HG02973 (cell line): ENCODE results near the gene UCP2.
"Not testable (repeated sequence)": the region's sequence is repeated elsewhere in the genome, so short reads cannot be mapped to it uniquely, and the experiment has no call there.

ENCODE experiments used
- ATAC-seq: cut with Tn5 transposase; IDR thresholded peaks from one replicate; pipeline ENCODE4 v1.9.1; 2021; ENCODE audit warnings: moderate library complexity; ENCODE audit not compliant: unreplicated experiment

UCP2 gene

DNA sequence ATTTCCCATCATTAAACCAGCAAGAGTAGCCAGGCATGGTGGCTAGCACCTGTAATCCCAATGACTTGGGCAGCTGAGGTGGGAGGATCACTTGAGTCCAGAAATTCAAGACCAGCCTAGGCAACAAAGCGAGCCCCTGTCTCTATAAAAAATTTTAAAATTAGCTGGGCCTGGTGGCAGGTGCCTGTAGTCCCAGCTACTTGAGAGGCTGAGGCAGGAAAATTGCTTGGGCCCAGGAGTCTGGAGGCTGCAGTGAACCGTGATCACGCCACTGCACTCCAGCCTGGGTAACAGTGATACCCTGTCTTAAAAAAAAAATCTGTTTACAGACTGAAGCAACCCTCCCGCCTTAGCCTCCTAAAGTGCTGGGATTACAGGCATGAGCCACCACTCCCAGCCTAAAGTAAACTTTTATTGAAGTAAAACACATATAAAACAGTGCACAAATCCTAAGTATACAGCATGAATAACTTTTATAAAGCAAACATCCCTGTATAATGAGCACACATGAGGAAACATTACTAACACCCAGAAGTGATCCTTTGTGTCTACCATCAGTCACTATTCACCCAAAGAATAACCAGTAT, 13.6 kb upstream of the UCP2 start:
- no peak for ATAC-seq

DNA sequence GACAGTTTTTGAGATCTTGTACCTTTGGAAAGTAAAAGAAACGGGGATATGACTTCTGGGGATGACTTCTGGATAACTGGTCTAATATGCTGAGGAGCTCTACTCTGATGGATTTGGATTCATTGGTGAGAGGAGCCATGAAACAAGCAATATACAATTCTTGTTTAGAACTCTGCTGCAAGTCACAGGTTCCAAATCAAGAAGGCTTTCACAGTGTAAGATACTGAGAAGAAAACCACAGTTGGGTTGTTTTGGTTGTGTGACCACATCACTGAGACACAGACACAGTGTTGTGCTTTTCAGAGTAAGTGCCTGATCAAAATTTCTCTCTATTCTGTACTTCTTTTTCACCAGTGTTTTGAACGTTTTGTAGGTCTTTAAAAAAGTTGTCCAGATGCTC, 13.1 kb upstream of the UCP2 start:
- ATAC-seq: peak; percentile 47

DNA sequence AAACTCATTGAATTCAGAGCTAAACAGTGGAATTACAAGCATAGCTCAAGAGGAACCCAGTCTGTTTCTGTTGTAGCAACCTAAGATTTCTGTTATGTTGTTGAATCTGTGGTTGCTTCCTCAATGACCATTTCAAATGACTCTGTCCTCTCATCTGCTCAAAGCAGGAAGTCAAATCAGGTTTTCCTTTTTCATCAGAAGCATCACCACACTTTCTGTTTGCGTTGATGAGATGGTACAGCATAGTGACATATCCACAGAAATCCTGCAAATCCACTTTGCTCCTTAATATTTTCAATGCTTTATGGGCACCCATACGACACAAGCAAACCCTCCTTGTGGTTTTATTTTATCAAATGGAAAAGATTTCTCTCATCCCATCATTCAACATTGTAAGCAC, 12.6 kb upstream of the UCP2 start:
- peak; percentile 45 for ATAC-seq

DNA sequence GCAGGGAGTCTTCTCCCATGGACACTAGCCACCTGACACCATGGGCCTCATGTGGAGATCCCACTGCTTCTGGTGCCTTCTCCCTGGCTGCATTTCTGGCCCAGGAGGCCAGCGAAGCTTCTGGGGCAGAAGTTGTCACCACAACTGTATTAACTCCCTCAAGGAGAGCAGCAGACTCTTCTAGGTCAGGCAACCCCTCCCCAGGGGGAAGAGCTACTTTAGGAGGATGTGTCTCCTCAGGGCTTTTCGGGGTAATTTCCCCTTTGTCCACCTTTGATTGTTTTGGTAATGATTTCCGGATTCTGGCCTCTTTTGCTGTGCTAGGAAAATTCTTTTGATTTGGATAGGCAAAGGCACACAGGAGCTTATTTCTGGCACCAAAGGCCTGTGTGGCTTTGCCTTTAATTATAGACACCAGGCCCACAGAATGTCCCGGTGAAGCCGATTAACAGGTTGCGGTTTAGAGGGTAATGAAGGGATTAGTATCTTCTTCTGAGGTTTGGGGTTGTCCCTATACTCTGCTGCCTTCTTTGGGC, 8.9 kb upstream of the UCP2 start:
- no peak for ATAC-seq

DNA sequence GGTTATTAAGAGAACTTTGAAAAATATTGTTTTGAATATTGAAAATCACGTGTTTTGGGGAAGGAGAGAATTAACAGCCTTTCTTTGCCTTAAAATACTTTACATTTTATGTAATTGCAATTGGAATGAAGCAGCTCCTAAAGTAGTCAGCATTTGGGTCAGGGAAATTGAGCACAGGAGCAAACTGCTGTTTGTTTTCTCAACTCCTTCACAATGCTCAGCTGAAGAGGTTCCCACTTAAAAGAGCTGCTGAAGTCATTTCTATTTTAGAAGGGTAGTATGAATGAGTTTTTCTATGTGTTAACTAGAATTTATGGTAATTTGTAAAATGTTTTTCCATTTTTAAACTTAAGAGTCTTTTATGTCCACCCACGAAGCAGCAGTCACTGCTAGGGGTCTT, 8.1 kb upstream of the UCP2 start:
- ATAC-seq: no peak

DNA sequence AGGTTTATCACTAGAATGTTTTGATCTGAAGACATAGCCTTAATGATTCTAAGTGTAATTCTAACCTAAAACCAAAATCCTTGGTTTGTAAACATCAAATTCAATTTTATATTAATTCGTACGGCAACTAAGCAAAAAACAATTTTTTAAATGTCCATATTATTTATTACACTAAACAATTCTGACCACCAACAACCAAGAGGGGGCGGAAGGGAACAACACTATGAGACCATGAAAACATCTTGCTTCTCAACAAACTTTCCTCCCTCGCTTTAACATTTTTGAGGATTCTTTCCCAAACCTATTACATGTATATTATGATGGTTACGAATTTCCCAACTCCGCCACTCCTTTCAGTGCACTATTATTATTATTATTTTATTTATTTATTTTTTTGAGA, 6.5 kb upstream of the UCP2 start:
- no peak for ATAC-seq

DNA sequence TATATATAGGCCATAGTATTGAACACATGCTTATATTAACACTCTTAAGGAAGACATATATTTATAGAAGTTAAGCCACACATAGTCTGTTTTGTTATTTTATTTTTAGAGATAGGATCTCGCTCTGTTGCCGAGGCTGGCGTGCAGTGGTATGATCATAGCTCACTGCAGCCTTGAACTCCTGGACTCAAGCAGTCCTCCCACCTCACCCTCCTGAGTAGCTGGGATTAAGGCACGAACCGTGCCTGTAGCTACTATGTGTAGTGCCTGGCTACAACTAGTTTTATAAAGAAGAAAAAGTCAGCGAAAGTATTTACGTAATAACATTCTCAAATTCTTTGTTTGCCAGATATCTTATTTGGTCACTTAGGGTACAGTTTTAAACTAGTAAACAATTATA, 5.6 kb upstream of the UCP2 start:
- no peak for ATAC-seq

DNA sequence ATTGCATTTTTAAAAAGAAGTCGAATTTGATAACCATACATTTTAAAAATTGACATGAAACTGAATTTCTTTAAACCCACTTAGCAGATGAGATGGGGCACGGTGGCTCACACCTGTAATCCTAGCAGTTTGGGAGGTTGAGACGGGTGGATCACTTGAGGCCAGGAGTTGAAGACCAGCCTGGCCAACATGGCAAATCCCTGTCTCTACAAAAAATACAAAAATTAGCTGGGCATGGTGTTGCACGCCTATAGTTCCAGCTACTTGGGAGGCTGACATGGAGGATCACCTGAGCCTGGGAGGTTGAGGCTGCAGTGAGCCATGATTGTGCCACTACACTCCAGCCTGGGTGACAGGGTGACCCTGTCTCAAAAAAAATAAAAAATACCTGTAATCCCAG, 3.0 kb upstream of the UCP2 start:
- not testable (repeated sequence) for ATAC-seq

DNA sequence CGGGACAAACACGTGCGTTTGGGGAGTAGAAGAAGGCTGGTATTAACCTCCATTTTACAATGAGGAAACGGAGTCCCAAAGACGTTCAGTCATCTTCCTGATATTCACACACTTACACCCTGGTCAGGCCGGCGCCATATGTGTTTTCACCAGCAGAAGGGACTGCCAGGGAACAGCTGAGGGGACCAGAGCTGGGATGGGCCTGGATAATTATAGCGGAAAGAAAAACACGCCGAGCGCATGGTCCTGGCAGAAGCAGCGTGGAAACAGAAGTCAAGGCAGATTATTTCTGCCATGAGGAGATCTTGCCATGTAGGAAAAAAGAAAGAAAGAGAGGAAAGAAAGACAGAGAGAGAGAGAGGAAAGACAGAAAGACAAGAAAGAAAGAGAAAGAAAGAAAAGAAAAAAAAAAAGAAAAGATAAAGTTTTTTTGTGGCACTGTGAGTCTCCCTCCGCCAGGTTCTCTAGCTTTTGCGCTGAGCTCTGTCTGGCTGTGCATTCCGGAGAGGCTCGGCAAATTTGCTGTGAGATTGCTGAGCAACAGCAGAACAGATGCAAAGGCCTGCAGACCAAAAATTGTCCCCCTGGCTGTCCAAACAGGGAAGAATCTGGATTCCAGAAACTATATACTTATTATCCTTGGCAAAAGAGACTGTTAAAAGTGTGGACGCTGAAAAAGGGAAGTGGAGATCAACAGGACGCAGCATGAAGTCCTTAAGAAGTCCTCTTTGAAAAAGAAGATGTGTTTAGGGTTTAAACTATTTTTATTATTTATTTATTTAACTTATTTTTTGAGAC, 1.3 kb upstream of the UCP2 start:
- ATAC-seq: no peak

DNA sequence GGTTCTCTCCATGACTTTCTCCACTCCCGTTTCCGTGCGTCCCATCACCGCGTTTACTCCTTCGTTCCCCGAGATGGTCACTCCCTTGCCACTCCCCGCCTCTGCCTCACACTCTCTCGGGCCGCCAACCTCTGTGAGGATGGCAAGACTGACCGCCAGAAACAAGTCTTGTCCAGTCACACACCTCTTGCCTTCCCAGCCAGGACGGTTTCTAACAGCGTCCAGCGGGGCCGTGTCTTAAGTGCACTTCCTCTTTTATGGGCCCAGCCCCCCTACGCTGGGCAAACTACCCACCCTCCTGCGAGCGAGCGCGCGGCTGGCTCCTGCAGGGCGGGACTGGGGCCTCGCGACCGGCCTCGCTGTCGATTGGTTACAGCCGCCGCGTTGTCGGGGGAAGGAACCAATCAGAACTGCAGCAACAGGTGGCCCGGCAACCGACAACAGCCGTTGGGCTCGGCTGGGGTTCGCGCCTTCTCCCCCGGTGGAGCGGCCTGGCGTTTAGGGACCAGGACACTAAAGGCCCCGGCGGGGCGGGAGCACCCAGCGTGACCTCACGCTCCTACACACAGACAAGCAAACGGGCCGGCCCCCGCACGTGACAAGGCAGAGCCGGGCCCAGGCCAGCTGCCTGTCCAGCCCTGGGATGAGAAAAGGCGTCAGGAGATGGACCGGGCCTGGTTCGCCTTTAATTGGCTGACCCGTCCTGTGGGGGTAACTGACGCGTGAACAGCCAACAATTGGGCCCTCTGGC, 522 bp upstream of the UCP2 start:
- ATAC-seq: peak; percentile 57

DNA sequence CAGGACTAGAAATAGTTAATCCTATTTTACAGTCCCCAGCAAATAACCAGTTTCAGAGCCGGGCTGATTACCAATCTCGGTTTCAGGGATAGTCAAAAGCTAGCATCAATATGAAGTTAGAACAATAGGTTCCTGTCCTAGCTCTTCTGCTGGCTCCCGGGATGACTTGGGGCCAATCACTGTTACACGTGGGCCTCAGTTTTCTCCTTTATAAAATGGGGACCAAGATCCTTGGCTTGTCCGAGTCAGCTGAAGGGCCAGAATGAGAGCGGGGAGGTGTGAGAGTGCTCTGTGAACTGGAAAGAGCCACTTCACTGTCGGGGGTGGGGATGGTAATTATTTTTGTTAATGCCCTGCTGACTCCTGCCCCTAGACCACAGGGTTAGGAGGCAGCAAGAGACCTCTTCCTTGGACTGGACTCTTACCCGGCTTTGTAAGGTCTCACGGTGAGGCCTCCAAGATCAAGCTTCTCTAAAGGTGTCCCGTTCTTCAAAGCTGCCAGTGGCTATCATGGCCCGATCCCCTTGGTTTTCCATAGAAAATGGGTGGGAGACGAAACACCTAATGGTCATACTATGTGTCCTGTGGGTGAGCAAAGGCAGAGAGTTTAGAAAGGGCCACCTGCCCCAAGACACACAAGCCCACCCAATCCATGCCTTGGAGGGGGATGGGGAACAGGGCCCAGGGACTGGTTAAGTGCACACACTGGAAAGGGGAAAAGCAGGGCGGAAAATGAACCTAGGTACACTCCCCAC, 1.4 kb downstream of the UCP2 start:
- no peak for ATAC-seq

DNA sequence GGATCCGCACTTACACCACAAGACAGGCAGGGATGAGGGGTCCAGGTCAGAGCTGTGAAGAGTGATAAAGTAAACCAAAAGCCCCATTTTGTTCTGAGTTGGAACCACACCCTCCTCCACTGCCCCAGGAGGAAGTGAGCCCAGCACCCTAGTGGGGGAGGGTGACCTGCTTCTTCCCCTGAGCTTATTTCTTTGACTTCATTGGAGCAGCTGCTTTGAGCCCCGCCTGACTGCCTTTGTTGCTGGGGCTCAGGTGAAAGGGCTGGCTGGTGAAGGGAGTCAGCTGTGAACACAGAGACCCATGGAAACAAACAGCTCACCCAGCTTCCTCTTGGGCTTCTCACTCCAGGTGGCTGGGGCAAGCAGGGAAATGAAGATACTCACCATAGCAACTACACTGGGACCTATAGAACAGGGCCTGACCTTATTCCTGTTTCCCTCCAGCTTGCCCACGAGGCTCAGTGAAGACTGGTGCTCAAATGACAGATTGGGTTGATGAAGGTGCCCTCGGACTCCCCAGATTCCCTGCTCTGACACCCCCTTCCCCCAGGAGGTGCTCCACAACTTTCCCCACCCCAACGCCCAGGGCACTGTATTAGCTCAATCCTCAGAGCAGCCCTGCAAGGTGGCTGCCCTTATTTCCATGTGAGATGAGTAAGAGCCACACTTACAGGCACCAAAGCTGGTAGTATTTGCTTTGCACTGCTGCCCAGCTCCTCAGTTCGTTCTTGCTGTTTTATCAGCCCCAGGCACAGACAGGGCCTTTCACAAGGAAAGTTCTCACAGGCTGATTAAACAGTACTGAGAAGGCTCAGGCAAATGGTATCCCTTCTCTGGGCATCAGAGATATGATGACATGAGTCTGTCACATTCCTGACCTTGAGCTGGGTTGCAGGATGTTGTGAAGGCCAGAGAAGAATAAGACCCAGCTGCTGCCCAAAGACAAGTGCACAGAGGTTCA, 2.4 kb downstream of the UCP2 start:
- peak; percentile 33 for ATAC-seq

DNA sequence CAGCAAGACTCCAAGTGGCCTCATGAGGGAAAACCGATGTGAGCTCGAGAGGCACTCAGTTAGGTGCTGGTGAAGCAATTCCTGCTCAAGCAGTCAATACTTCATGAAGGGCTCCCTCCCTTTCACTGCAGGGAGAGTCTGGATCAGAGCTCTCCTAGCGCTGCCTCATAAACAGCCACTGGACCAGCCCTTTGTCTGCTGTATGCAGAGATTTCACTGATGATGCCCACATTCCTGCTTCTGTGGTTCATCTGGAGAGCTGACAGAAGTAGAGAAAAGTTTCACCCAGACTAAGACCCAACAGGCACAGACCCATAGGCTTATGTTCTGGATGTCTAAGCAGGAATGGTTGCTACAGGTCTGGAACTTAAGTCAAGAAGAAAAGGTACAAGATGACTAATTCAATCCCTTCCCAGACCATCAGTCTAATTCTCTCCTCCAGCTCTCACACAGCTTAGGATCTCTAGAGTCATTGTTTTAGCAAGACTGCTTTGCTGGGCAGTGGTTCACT, 4.0 kb downstream of the UCP2 start:
- ATAC-seq: no peak

DNA sequence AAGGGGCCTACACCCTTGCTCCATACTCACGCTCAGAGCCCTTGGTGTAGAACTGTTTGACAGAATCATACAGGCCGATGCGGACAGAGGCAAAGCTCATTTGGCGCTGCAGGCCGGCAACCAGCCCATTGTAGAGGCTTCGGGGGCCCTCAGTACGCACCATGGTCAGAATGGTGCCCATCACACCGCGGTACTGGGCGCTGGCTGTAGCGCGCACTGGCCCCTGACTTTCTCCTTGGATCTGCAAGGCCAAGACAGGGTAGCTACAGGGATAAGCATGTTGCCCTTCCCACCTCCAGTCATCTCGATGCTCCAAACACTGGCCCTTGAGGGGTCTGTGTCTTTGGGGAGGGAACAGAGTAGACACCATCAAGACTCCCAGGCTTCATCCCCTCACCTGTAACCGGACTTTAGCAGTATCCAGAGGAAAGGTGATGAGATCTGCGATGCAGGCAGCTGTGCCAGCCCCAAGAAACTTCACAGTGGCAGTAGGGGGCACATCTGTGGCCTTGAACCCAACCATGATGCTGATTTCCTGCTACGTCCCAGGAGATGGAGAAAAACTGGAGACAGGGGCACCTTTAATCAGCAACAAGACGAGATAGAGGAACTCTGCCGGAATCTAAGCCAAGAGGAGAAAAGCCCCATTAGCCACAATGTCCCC, 4.7 kb downstream of the UCP2 start:
- no peak for ATAC-seq

DNA sequence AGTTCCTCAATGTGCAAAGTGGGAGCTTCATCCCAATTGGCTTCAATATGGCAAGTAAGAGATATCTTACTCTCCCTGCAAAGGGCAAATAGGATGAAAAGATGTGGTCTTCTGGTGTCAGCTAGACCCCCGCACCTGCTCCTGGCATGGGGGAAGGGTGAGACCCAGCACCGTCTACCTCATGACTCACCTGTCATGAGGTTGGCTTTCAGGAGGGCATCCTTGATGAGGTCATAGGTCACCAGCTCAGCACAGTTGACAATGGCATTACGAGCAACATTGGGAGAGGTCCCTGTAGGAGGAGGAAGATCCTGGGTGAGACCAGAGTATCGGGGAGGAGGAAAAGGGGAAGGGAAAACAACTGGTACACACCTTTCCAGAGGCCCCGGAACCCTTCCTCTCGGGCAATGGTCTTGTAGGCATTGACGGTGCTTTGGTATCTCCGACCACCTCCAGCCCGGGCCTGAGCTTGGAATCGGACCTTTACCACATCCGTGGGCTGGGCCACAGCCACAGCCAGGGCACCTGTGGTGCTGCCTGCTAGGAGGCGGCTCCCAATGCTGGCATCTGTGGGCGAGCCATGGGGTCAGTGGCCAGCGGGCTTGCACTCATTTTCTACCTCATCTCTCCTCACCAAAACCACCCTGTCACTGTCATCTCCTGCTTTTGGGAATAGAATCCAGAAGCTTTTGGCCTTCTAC, 6.0 kb downstream of the UCP2 start:
- ATAC-seq: no peak

DNA sequence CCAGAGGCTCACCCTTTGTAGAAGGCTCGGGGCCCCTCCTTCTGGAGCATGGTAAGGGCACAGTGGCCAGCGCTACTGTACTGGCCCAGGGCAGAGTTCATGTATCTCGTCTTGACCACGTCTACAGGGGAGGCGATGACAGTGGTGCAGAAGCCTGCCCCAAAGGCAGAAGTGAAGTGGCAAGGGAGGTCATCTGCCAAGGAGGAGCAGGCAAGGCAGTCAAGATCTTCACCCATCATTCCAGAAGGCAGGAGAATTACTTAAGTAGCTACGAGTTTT, 7.2 kb downstream of the UCP2 start:
- ATAC-seq: no peak

DNA sequence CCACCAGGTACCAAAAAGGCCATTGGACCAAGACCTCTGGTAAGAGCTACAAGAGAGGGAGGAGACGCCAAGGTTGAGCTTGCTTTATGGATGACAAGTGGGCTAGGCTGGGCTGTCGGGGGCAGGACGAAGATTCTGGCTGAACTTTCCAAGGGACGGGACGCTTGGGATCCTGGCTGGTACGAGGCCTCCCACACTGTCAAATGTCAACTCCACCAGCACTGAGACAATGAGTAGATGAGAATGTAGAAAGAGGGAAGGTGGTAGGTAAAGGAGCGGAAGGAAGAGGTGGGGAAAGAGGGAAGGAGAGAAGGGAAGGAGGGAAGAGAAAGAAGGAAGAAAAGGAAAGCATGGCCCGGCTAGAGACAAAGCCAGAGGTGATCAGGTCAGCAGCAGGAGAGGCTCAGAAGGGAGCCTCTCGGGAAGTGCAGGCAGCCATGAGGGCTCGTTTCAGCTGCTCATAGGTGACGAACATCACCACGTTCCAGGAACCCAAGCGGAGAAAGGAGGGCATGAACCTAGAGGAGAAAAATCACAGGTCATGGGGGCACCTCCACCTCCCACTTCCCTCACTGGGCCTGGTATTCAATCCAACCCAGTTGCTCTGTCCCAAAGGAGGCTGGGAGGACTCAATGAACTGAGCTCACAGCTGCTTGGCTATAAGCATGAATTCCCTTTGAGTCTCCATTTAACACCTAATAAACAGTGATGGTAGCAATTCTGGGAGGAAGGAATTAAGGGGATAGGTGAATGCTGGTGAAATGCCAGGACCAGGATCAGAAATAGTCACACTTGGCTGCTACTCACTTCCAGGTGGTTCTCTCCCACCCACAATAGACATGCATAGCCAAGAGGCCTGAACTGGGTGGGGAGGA, 7.8 kb downstream of the UCP2 start:
- ATAC-seq: no peak
